SW480 (cell line): ENCODE data around the gene CRTAP.
"Not testable (repeated sequence)": the region's sequence is repeated elsewhere in the genome, so short reads cannot be mapped to it uniquely, and the experiment has no call there.

Experiments
- DNase-seq: peaks from one replicate; pipeline ENCODE4 v3.0.0-alpha.2; 2016; ENCODE audit warnings: low spot score

CRTAP gene

GRCh38 chr3:33174711-33175414 is 61.0 kb downstream of the CRTAP start:
- no peak for DNase-seq

GRCh38 chr3:33179132-33179531 is 65.3 kb downstream of the CRTAP start:
- DNase-seq: no peak

GRCh38 chr3:33181229-33181628 is 67.4 kb downstream of the CRTAP start:
- DNase-seq: no peak

- DNase-seq: not testable (repeated sequence)
These were observed 67.8 kb downstream of the CRTAP start for GRCh38 chr3:33181641-33182040.

- no peak for DNase-seq
These were observed 71.0 kb downstream of the CRTAP start for GRCh38 chr3:33184863-33185262.

GRCh38 chr3:33186524-33187367 is 72.9 kb downstream of the CRTAP start:
- peak; percentile 12 for DNase-seq

- no peak for DNase-seq
These were observed 73.5 kb downstream of the CRTAP start for GRCh38 chr3:33187368-33187634.

DNA sequence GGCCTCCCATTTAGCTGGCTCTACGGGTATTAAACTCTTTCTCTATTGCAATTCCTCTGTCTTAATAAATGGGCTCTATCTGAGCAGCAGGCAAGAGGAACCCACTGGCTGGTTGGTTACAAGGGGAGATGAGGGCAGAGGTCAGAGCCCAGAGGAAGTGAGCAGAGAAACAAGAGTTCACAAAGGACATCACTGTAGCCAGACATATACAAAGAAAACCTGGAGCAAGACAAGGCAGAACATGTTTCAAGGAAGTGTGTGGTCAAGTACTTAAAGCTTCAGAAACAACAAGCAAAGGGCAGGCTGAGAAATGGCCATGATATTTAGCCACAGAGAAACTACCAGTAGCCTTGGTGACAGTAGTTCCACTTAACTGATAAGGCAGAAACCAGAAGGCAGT is 80.5 kb downstream of the CRTAP start:
- DNase-seq: no peak

GRCh38 chr3:33196538-33196937 is 82.7 kb downstream of the CRTAP start:
- DNase-seq: peak; percentile 65
